Endodermal cell (in vitro differentiated cells): ENCODE results near the gene OST4. TPM values are rescaled to one million over a fixed set of nuclear protein-coding genes. Genes with fewer than 3 reads are reported as not detected.

Source experiments
- DNase-seq: peaks from one replicate; pipeline ENCODE4 v3.0.0-alpha.2; 2017
- H3K27ac ChIP-seq: 2 replicates; pipeline ENCODE4 v1.5.1; 2013; ENCODE audit warnings: mild to moderate bottlenecking, low read depth, low read length, moderate library complexity
- H3K27me3 ChIP-seq: 2 replicates; pipeline ENCODE4 v1.6.1; 2013; ENCODE audit warnings: mild to moderate bottlenecking, low read length, moderate library complexity; ENCODE audit not compliant: insufficient read depth, control insufficient read depth, poor library complexity, severe bottlenecking
- H3K36me3 ChIP-seq: 2 replicates; pipeline ENCODE4 v1.7.0; 2013; ENCODE audit warnings: mild to moderate bottlenecking, low read length, moderate library complexity; ENCODE audit not compliant: control insufficient read depth, insufficient read depth
- H3K4me1 ChIP-seq: one replicate; pipeline ENCODE4 v1.7.0; 2013; ENCODE audit warnings: low read length; ENCODE audit not compliant: control insufficient read depth, insufficient read depth
- H3K4me3 ChIP-seq: 2 replicates; pipeline ENCODE4 v1.5.1; 2013; ENCODE audit warnings: mild to moderate bottlenecking, low read length, moderate library complexity
- H3K9ac ChIP-seq: 2 replicates; pipeline ENCODE4 v1.6.1; 2013; ENCODE audit warnings: mild to moderate bottlenecking, low read length, moderate library complexity; ENCODE audit not compliant: poor library complexity, severe bottlenecking; ENCODE audit errors: extremely low read depth
- H3K9me3 ChIP-seq: 2 replicates; pipeline ENCODE4 v1.6.1; 2013; ENCODE audit warnings: mild to moderate bottlenecking, low read length, moderate library complexity; ENCODE audit not compliant: control insufficient read depth
- H3K27ac Mint-ChIP-seq: 2 replicates; pipeline ENCODE4 v1.8.0; 2020; ENCODE audit warnings: mixed read lengths
- H3K27me3 Mint-ChIP-seq: 2 replicates; pipeline ENCODE4 v1.8.0; 2021; ENCODE audit warnings: mild to moderate bottlenecking, mixed read lengths; ENCODE audit not compliant: insufficient read depth
- H3K36me3 Mint-ChIP-seq: 2 replicates; pipeline ENCODE4 v1.8.0; 2020; ENCODE audit warnings: low read depth, mixed read lengths
- H3K4me1 Mint-ChIP-seq: 2 replicates; pipeline ENCODE4 v1.8.0; 2020; ENCODE audit warnings: mixed read lengths
- H3K4me3 Mint-ChIP-seq: 2 replicates; pipeline ENCODE4 v1.8.0; 2020; ENCODE audit warnings: mild to moderate bottlenecking, moderate library complexity, mixed read lengths
- H3K9me3 Mint-ChIP-seq: 2 replicates; pipeline ENCODE4 v1.8.0; 2020; ENCODE audit warnings: mild to moderate bottlenecking, mixed read lengths
- CTCF ChIP-seq: fragments of 200-600 bp; sonication (generic); conservative IDR thresholded peaks from 2 replicates; pipeline ENCODE4 v1.5.0; 2021; ENCODE audit warnings: antibody characterized with exemption, mild to moderate bottlenecking
- WGBS, 2 experiments: methylation state at CpG; one replicate each; pipeline versions ENCODE4 v1.1.5 to v1.1.7; 2013; ENCODE audit warnings: missing lambda C conversion rate in 2 of 2, mixed read lengths in 1 of 2; ENCODE audit not compliant: insufficient coverage in 1 of 2, insufficient read length in 1 of 2; 5-methylcytosine and 5-hydroxymethylcytosine counted together
- total RNA-seq, 2 donors: library from RNA; stranded (reverse); fragmentation: NEBNext Ultra II Directional in 1 of 2; extraction: Animal tissue kit (Norgen Biotek cat#: 25700) in 1 of 2; gene quantifications; 2 replicates in 1 of 2; 3 replicates in 1 of 2; pipeline ENCODE4 v1.2.1, GENCODE V29; 2021

The OST4 gene
- total RNA-seq, 2 donors from 2014 or later: 290 to 311 TPM

DNA sequence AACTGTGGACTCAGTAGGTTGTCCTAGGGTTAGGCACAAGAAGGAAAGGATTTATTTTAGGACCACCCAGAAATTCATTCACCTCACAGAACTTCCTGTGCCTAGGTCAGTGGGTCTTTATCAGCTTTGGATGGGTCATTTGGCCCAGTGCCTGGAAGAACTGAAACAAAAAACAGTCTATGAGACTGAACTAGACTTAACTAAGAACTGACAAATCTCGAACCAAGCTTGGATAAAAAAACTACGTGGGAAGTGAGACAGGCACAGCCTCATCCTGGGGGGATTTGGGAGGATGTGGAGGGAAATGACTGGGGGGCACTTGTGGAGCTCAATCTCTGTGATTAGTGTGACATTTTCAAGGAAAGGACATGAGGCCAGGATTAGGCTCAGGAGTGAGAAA lies 2.3 kb upstream of the OST4 start:
- DNase-seq: no peak
- no peak overlapping the region for H3K4me3 ChIP-seq
- H3K36me3 ChIP-seq: peaks cover 15% of the 10 kb centered on the region
- Mint-ChIP-seq H3K9me3 (no peaks in the 10 kb centered on the region), H3K36me3 (peaks cover 15% of the 10 kb centered on the region), H3K27ac (no peak overlapping the region), H3K4me3 (no peak overlapping the region), H3K4me1 (peaks cover 24% of the 10 kb centered on the region), H3K27me3 (peaks cover 7% of the 10 kb centered on the region)
- H3K27me3 ChIP-seq: no peaks in the 10 kb centered on the region
- no peaks in the 10 kb centered on the region for H3K9me3 ChIP-seq
- H3K4me1 ChIP-seq: peaks cover 7% of the 10 kb centered on the region
- 93 to 100% methylated on average over 1 to 2 of the region's 2 CpGs for WGBS, 2 experiments
- no peak overlapping the region for H3K27ac ChIP-seq
- no peak overlapping the region for H3K9ac ChIP-seq
- no peak for TF ChIP-seq CTCF

DNA sequence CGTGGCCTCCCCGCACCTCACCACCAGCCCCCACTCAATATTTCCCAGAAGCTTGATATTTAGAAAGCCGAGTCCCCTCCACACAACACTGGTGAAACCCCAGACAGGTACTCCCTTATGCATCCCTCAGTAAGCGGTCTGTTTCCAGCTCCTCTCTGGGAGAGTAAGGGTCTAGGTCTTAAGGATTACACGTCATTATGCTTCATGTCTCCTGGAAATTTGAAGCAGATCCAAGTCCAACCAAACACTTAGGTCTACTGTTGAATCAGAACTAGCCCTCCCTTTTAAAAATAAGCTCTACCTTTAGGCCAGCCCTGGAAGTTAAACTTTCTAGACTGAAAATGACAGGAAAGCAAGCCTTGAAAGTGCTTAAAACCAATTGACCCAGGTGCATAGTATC lies 1.5 kb upstream of the OST4 start:
- Mint-ChIP-seq H3K4me3 (peak overlapping the region; percentile 95), H3K27me3 (peaks cover 6% of the 10 kb centered on the region), H3K36me3 (peaks cover 23% of the 10 kb centered on the region), H3K4me1 (peaks cover 19% of the 10 kb centered on the region), H3K27ac (peak overlapping the region; percentile 89), H3K9me3 (no peaks in the 10 kb centered on the region)
- Histone ChIP-seq H3K27me3 (no peaks in the 10 kb centered on the region), H3K4me1 (peaks cover 7% of the 10 kb centered on the region), H3K9ac (no peak overlapping the region), H3K4me3 (peak overlapping the region; percentile 100), H3K27ac (no peak overlapping the region), H3K36me3 (peaks cover 23% of the 10 kb centered on the region), H3K9me3 (no peaks in the 10 kb centered on the region)
- TF ChIP-seq CTCF: no peak
- WGBS, 2 experiments: 56 to 68% methylated on average over 3 to 5 of the region's 5 CpGs
- no peak for DNase-seq

DNA sequence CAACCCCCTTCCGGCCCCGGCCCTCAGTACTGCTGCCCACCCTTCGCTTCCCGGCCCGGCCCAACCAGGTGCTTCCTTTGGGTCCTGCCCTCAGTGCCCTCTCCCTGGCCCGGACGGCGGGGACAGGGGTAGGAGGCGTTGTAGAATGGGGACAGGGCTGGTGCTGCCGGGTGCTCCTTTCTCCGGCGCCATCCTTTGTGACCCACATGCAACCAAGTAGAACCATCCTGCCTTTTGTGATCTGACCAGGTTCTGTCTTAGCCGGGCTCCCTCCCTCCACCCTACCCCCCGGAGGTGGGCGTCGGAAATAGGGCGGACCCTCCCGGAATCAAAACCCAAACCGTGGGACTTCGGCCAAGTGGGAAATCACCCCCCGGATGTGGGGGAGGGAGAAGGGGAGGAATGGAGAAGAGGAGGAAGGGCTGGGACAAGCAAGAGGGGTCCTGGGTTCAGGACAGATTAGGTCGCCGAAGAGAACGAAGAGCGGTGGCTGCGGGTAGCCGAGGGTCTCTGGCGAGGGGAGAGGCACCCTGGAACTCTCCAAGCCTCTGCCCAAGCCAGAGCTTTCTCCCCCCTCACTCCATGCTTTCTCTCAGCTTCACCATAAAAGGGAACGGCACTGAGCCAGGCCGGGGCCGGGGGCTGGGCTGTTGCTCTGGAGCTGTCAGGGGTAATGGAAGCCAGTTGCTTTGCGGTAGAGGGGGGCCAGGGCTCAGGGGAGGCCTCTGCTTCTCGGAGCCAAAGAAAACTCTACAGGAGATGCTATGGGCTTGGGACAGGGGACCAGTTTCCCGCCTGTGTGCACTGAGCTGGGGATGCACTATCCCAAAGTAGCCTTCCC lies 756 bp upstream of the OST4 start:
- no peak for TF ChIP-seq CTCF
- WGBS, 2 experiments: 4 to 5% methylated on average over 16 to 34 of the region's 34 CpGs
- no peaks in the 10 kb centered on the region for H3K9me3 Mint-ChIP-seq
- peak; percentile 81 for DNase-seq
- H3K27ac Mint-ChIP-seq: peak overlapping the region; percentile 89
- Histone ChIP-seq H3K4me1 (peaks cover 7% of the 10 kb centered on the region), H3K36me3 (peaks cover 30% of the 10 kb centered on the region), H3K9ac (peak overlapping the region; percentile 6), H3K4me3 (peak overlapping the region; percentile 100), H3K27ac (peak overlapping the region; percentile 73), H3K9me3 (no peaks in the 10 kb centered on the region), H3K27me3 (no peaks in the 10 kb centered on the region)
- peak overlapping the region; percentile 95 for H3K4me3 Mint-ChIP-seq
- peaks cover 29% of the 10 kb centered on the region for H3K36me3 Mint-ChIP-seq
- H3K27me3 Mint-ChIP-seq: peaks cover 4% of the 10 kb centered on the region
- H3K4me1 Mint-ChIP-seq: peaks cover 19% of the 10 kb centered on the region
